HFFc6 (cell line): Measurements from ENCODE around the gene BRME1. TPM values are rescaled to one million over a fixed set of nuclear protein-coding genes. Genes with fewer than 3 reads are reported as not detected.

ENCODE experiments used
- DNase-seq: peaks from one replicate; pipeline ENCODE4 v3.0.0-alpha.2; 2018
- H3K27ac Mint-ChIP-seq: 2 replicates; pipeline ENCODE4 v1.8.0; 2020; ENCODE audit warnings: mild to moderate bottlenecking, mixed read lengths
- H3K27me3 Mint-ChIP-seq: 2 replicates; pipeline ENCODE4 v1.8.0; 2021; ENCODE audit warnings: mild to moderate bottlenecking, moderate library complexity, mixed read lengths; ENCODE audit not compliant: insufficient read depth
- H3K36me3 Mint-ChIP-seq: 2 replicates; pipeline ENCODE4 v1.8.0; 2021; ENCODE audit warnings: low read depth, mixed read lengths
- H3K4me1 Mint-ChIP-seq: 2 replicates; pipeline ENCODE4 v1.8.0; 2020; ENCODE audit warnings: low read depth, mixed read lengths
- H3K4me3 Mint-ChIP-seq: 2 replicates; pipeline ENCODE4 v1.8.0; 2020; ENCODE audit warnings: mild to moderate bottlenecking, moderate library complexity, mixed read lengths
- H3K9me3 Mint-ChIP-seq: 2 replicates; pipeline ENCODE4 v1.8.0; 2020; ENCODE audit warnings: mild to moderate bottlenecking, mixed read lengths
- total RNA-seq, 6 experiments: library from RNA; stranded (reverse); fragmentation: NEBNext Ultra II Directional; extraction: Animal tissue kit (Norgen Biotek cat#: 25700); gene quantifications; 2 replicates in 1 of 6; 3 replicates in 5 of 6; pipeline ENCODE4 v1.2.3, GENCODE V29; 2021
- TF ChIP-seq, protein P1 (sequence below): fragments of 200-600 bp; sonication (generic); IDR thresholded peaks from 2 replicates; pipeline ENCODE4 v1.5.0; 2021; ENCODE audit warnings: antibody characterized with exemption, mild to moderate bottlenecking

BRME1 gene
- total RNA-seq, 6 experiments from 2014 or later, result 0.37 to 0.67 (median 0.55) TPM

DNA sequence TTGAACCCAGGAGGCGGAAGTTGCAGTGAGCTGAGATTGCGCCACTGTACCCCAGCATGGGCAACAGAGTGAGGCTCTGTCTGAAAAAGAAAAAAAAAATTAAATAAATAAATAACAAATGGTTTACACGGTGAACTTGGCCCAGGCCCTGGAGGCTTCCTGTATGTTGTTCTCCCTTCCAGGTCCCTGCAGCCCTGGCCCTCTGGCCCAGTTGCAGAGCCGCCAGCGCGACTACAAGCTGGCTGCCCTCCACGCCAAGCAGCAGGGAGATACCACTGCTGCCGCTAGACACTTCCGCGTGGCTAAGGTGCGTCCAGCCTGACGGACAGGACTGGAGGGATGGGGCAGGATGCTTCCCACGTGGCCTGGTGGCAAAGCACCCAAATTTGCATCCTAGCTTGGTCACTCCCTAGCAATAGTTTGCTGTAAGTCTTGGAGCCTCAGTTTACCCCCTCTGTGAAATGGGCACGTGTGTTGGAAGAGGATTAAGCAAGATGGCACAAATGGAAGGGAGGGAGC lies 12.0 kb upstream of the BRME1 start:
- no peak overlapping the region for H3K27ac Mint-ChIP-seq
- TF ChIP-seq, protein P1, sequence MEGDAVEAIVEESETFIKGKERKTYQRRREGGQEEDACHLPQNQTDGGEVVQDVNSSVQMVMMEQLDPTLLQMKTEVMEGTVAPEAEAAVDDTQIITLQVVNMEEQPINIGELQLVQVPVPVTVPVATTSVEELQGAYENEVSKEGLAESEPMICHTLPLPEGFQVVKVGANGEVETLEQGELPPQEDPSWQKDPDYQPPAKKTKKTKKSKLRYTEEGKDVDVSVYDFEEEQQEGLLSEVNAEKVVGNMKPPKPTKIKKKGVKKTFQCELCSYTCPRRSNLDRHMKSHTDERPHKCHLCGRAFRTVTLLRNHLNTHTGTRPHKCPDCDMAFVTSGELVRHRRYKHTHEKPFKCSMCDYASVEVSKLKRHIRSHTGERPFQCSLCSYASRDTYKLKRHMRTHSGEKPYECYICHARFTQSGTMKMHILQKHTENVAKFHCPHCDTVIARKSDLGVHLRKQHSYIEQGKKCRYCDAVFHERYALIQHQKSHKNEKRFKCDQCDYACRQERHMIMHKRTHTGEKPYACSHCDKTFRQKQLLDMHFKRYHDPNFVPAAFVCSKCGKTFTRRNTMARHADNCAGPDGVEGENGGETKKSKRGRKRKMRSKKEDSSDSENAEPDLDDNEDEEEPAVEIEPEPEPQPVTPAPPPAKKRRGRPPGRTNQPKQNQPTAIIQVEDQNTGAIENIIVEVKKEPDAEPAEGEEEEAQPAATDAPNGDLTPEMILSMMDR, result no peak
- no peak for DNase-seq
- H3K4me1 Mint-ChIP-seq, result no peaks in the 10 kb centered on the region
- peaks cover 5% of the 10 kb centered on the region; the same call in 1 of the 2 replicates for H3K9me3 Mint-ChIP-seq
- H3K27me3 Mint-ChIP-seq, result no peaks in the 10 kb centered on the region; the same call in 1 of the 2 replicates
- peaks cover 26% of the 10 kb centered on the region for H3K36me3 Mint-ChIP-seq
- no peak overlapping the region for H3K4me3 Mint-ChIP-seq

DNA sequence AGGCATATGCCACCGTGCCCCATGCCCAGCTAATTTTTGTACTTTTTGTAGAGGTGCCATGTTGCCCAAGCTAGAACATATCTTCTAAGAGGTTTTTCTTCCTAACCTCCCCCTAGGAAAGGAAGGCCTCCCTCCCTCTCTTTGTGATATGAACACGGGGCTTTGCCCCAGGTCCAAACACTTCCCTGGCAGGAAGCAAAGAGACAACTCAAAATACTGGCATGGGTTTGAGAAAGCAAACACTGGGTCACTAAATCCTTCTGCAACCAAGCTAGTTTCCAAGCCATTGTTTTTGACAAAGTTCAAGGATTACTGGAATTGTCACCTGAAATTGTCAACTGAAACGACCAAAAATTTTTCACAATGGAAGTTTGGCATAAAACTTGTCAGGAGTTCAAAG lies 8.9 kb upstream of the BRME1 start:
- Mint-ChIP-seq H3K27ac (no peak overlapping the region), H3K4me1 (no peaks in the 10 kb centered on the region), H3K9me3 (no peaks in the 10 kb centered on the region), H3K27me3 (no peaks in the 10 kb centered on the region), H3K4me3 (no peak overlapping the region), H3K36me3 (peaks cover 5% of the 10 kb centered on the region; the same call in 1 of the 2 replicates)
- TF ChIP-seq, protein P1, result no peak
- DNase-seq, result no peak

DNA sequence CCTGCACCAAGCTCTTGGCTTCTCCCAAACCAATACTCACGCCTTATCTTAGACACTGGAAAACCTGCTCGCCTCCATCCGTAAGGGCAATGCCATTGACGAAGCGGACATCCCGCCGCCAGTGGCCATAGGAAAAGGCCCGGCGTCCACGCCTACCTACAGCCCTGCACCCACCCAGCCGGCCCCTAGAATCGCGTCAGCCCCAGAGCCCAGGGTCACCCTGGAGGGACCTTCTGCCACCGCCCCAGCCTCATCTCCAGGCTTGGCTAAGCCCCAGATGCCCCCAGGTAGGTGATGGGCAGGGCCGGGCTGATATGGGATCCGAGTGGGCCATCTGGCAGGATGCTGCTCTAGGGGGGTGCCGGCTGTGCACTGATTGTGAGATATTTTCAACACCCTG lies 7.4 kb upstream of the BRME1 start:
- no peaks in the 10 kb centered on the region for H3K9me3 Mint-ChIP-seq
- no peak for DNase-seq
- H3K27me3 Mint-ChIP-seq, result no peaks in the 10 kb centered on the region
- H3K4me3 Mint-ChIP-seq, result no peak overlapping the region
- H3K36me3 Mint-ChIP-seq, result peaks cover 5% of the 10 kb centered on the region; the same call in 1 of the 2 replicates
- TF ChIP-seq, protein P1, result no peak
- no peak overlapping the region for H3K27ac Mint-ChIP-seq
- H3K4me1 Mint-ChIP-seq, result no peaks in the 10 kb centered on the region

DNA sequence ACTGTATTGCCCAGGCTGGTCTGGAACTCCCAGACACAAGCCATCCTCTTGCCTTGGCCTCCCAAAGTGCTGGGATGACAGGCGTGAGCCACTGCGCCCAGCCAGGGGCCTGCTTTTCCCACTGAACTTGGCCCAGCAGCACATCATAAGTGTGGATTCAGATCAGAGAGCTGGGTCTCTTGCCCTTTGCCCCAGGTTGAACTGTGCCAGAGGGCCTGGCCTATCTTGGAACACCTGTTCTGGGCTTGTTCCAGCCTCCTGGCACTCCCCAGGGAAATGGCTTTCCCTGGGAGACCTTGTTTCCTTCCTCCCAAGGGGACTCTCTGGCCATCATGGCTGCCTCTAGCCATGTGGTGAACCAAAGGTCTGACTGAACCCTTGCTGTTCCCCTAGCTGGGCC lies 3.5 kb upstream of the BRME1 start:
- no peak overlapping the region for H3K27ac Mint-ChIP-seq
- TF ChIP-seq, protein P1, result no peak
- H3K36me3 Mint-ChIP-seq, result peaks cover 5% of the 10 kb centered on the region; the same call in 1 of the 2 replicates
- no peaks in the 10 kb centered on the region for H3K27me3 Mint-ChIP-seq
- peaks cover 13% of the 10 kb centered on the region; the same call in 1 of the 2 replicates for H3K4me1 Mint-ChIP-seq
- no peak for DNase-seq
- no peak overlapping the region for H3K4me3 Mint-ChIP-seq
- H3K9me3 Mint-ChIP-seq, result no peaks in the 10 kb centered on the region

DNA sequence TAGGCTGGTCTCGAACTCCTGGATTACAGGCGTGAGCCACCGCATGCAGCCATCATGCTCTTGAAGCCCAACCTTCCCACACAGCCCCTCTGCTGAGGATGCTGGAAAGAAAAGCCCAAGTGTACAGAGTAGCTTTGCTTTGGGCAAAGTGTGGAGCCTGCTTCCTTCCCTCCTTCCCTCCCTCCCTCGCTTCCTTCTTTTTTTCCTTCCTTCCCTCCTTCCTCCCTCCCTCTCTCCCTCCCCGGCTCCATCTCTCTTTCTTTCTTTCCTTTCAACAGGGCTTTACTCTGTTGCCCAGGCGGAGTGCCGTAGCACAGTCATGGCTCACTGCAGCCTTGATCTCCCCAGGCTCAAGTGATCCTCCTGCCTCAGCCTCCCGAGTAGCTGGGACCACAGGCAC lies 2.8 kb upstream of the BRME1 start:
- no peaks in the 10 kb centered on the region for H3K27me3 Mint-ChIP-seq
- DNase-seq, result no peak
- no peaks in the 10 kb centered on the region for H3K9me3 Mint-ChIP-seq
- TF ChIP-seq, protein P1, result no peak
- H3K27ac Mint-ChIP-seq, result no peak overlapping the region
- H3K4me3 Mint-ChIP-seq, result no peak overlapping the region
- H3K36me3 Mint-ChIP-seq, result peaks cover 5% of the 10 kb centered on the region; the same call in 1 of the 2 replicates
- peaks cover 13% of the 10 kb centered on the region; the same call in 1 of the 2 replicates for H3K4me1 Mint-ChIP-seq
